ENCODE measurements around the gene ARHGAP22. TPM values are rescaled to one million over a fixed set of nuclear protein-coding genes. Genes with fewer than 3 reads are reported as not detected.

ARHGAP22 gene
- total RNA-seq, 1 donor from 2014 or later = 1.0 TPM

GRCh38 chr10:48502791-48503190, 102.1 kb downstream of the ARHGAP22 start:
- H3K9ac ChIP-seq (ENCODE audit: low read depth in 1 of 3, low read length in 3 of 3) = no peak overlapping the region

GRCh38 chr10:48501787-48502771, 102.8 kb downstream of the ARHGAP22 start:
- Histone ChIP-seq H3K9me3 (ENCODE audit: control insufficient read depth in 3 of 3, low read length in 3 of 3) (no peaks in the 10 kb centered on the region), H3K36me3 (ENCODE audit: control insufficient read depth in 3 of 3, insufficient read depth in 3 of 3, low read length in 3 of 3) (no peaks in the 10 kb centered on the region), H3K27ac (ENCODE audit: low read depth, low read length) (no peak overlapping the region), H3K27me3 (ENCODE audit: control insufficient read depth in 3 of 3, insufficient read depth in 3 of 3, low read length in 3 of 3) (no peaks in the 10 kb centered on the region), H3K9ac (ENCODE audit: low read depth in 1 of 3, low read length in 3 of 3) (no peak overlapping the region), H3K4me3 (ENCODE audit: low read length in 3 of 3) (no peak overlapping the region), H3K4me1 (ENCODE audit: control insufficient read depth in 3 of 3, insufficient read depth in 3 of 3, low read length in 3 of 3) (peaks cover 0 to 11% (median 0%) of the 10 kb centered on the region in 3 donors)

More at GRCh38 chr10:48502791-48503190, 102.1 kb downstream of the ARHGAP22 start:
- H3K4me3 ChIP-seq (ENCODE audit: low read length in 3 of 3) = no peak overlapping the region
- no peaks in the 10 kb centered on the region for H3K9me3 ChIP-seq (ENCODE audit: control insufficient read depth in 3 of 3, low read length in 3 of 3)
- H3K27me3 ChIP-seq (ENCODE audit: control insufficient read depth in 3 of 3, insufficient read depth in 3 of 3, low read length in 3 of 3) = no peaks in the 10 kb centered on the region
- H3K4me1 ChIP-seq (ENCODE audit: control insufficient read depth in 3 of 3, insufficient read depth in 3 of 3, low read length in 3 of 3) = peaks cover 0 to 4% (median 0%) of the 10 kb centered on the region in 3 donors
- H3K36me3 ChIP-seq (ENCODE audit: control insufficient read depth in 3 of 3, insufficient read depth in 3 of 3, low read length in 3 of 3) = no peaks in the 10 kb centered on the region
- no peak overlapping the region for H3K27ac ChIP-seq (ENCODE audit: low read depth, low read length)

- Histone ChIP-seq H3K36me3 (ENCODE audit: control insufficient read depth in 3 of 3, insufficient read depth in 3 of 3, low read length in 3 of 3) (no peaks in the 10 kb centered on the region), H3K9ac (ENCODE audit: low read depth in 1 of 3, low read length in 3 of 3) (no peak overlapping the region)
Observed at GRCh38 chr10:48501226-48501625, 103.6 kb downstream of the ARHGAP22 start.

GRCh38 chr10:48500771-48501170, 104.1 kb downstream of the ARHGAP22 start:
- peaks cover 0 to 12% (median 0%) of the 10 kb centered on the region in 3 donors for H3K4me1 ChIP-seq (ENCODE audit: control insufficient read depth in 3 of 3, insufficient read depth in 3 of 3, low read length in 3 of 3)
- H3K36me3 ChIP-seq (ENCODE audit: control insufficient read depth in 3 of 3, insufficient read depth in 3 of 3, low read length in 3 of 3) = no peaks in the 10 kb centered on the region
- no peak overlapping the region for H3K9ac ChIP-seq (ENCODE audit: low read depth in 1 of 3, low read length in 3 of 3)
- H3K27me3 ChIP-seq (ENCODE audit: control insufficient read depth in 3 of 3, insufficient read depth in 3 of 3, low read length in 3 of 3) = peaks cover 0 to 4% (median 0%) of the 10 kb centered on the region in 3 donors
- H3K4me3 ChIP-seq (ENCODE audit: low read length in 3 of 3) = no peak overlapping the region
- no peaks in the 10 kb centered on the region for H3K9me3 ChIP-seq (ENCODE audit: control insufficient read depth in 3 of 3, low read length in 3 of 3)
- no peak overlapping the region for H3K27ac ChIP-seq (ENCODE audit: low read depth, low read length)

More at GRCh38 chr10:48501226-48501625, 103.6 kb downstream of the ARHGAP22 start:
- H3K4me3 ChIP-seq (ENCODE audit: low read length in 3 of 3) = no peak overlapping the region
- no peaks in the 10 kb centered on the region for H3K9me3 ChIP-seq (ENCODE audit: control insufficient read depth in 3 of 3, low read length in 3 of 3)
- H3K27me3 ChIP-seq (ENCODE audit: control insufficient read depth in 3 of 3, insufficient read depth in 3 of 3, low read length in 3 of 3) = peaks cover 0 to under 1% (median 0%) of the 10 kb centered on the region in 3 donors
- H3K4me1 ChIP-seq (ENCODE audit: control insufficient read depth in 3 of 3, insufficient read depth in 3 of 3, low read length in 3 of 3) = peaks cover 0 to 12% (median 0%) of the 10 kb centered on the region in 3 donors
- no peak overlapping the region for H3K27ac ChIP-seq (ENCODE audit: low read depth, low read length)

GRCh38 chr10:48498940-48499510, 105.8 kb downstream of the ARHGAP22 start:
- H3K27me3 ChIP-seq (ENCODE audit: control insufficient read depth in 3 of 3, insufficient read depth in 3 of 3, low read length in 3 of 3) = peaks cover 0 to 10% (median 0%) of the 10 kb centered on the region in 3 donors
- H3K36me3 ChIP-seq (ENCODE audit: control insufficient read depth in 3 of 3, insufficient read depth in 3 of 3, low read length in 3 of 3) = no peaks in the 10 kb centered on the region
- peaks cover 0 to 12% (median 0%) of the 10 kb centered on the region in 3 donors for H3K4me1 ChIP-seq (ENCODE audit: control insufficient read depth in 3 of 3, insufficient read depth in 3 of 3, low read length in 3 of 3)
- no peak overlapping the region for H3K9ac ChIP-seq (ENCODE audit: low read depth in 1 of 3, low read length in 3 of 3)
- H3K4me3 ChIP-seq (ENCODE audit: low read length in 3 of 3) = no peak overlapping the region
- H3K9me3 ChIP-seq (ENCODE audit: control insufficient read depth in 3 of 3, low read length in 3 of 3) = no peaks in the 10 kb centered on the region
- H3K27ac ChIP-seq (ENCODE audit: low read depth, low read length) = no peak overlapping the region

GRCh38 chr10:48497780-48498770, 106.8 kb downstream of the ARHGAP22 start:
- Histone ChIP-seq H3K27ac (ENCODE audit: low read depth, low read length) (no peak overlapping the region), H3K4me3 (ENCODE audit: low read length in 3 of 3) (no peak overlapping the region), H3K9ac (ENCODE audit: low read depth in 1 of 3, low read length in 3 of 3) (no peak overlapping the region), H3K36me3 (ENCODE audit: control insufficient read depth in 3 of 3, insufficient read depth in 3 of 3, low read length in 3 of 3) (no peaks in the 10 kb centered on the region), H3K9me3 (ENCODE audit: control insufficient read depth in 3 of 3, low read length in 3 of 3) (no peaks in the 10 kb centered on the region), H3K4me1 (ENCODE audit: control insufficient read depth in 3 of 3, insufficient read depth in 3 of 3, low read length in 3 of 3) (peaks cover 0 to 9% (median 0%) of the 10 kb centered on the region in 3 donors), H3K27me3 (ENCODE audit: control insufficient read depth in 3 of 3, insufficient read depth in 3 of 3, low read length in 3 of 3) (peaks cover 0 to 11% (median 0%) of the 10 kb centered on the region in 3 donors)

GRCh38 chr10:48496831-48497779, 107.8 kb downstream of the ARHGAP22 start:
- Histone ChIP-seq H3K27me3 (ENCODE audit: control insufficient read depth in 3 of 3, insufficient read depth in 3 of 3, low read length in 3 of 3) (peaks cover 0 to 11% (median 0%) of the 10 kb centered on the region in 3 donors), H3K4me1 (ENCODE audit: control insufficient read depth in 3 of 3, insufficient read depth in 3 of 3, low read length in 3 of 3) (peaks cover 0 to 9% (median 0%) of the 10 kb centered on the region in 3 donors), H3K27ac (ENCODE audit: low read depth, low read length) (no peak overlapping the region), H3K4me3 (ENCODE audit: low read length in 3 of 3) (no peak overlapping the region), H3K9me3 (ENCODE audit: control insufficient read depth in 3 of 3, low read length in 3 of 3) (no peaks in the 10 kb centered on the region), H3K36me3 (ENCODE audit: control insufficient read depth in 3 of 3, insufficient read depth in 3 of 3, low read length in 3 of 3) (no peaks in the 10 kb centered on the region), H3K9ac (ENCODE audit: low read depth in 1 of 3, low read length in 3 of 3) (no peak overlapping the region)

GRCh38 chr10:48496105-48496830, 108.6 kb downstream of the ARHGAP22 start:
- no peaks in the 10 kb centered on the region for H3K9me3 ChIP-seq (ENCODE audit: control insufficient read depth in 3 of 3, low read length in 3 of 3)
- peaks cover 0 to 11% (median 0%) of the 10 kb centered on the region in 3 donors for H3K27me3 ChIP-seq (ENCODE audit: control insufficient read depth in 3 of 3, insufficient read depth in 3 of 3, low read length in 3 of 3)
- no peak overlapping the region for H3K27ac ChIP-seq (ENCODE audit: low read depth, low read length)
- peaks cover 0 to 9% (median 0%) of the 10 kb centered on the region in 3 donors for H3K4me1 ChIP-seq (ENCODE audit: control insufficient read depth in 3 of 3, insufficient read depth in 3 of 3, low read length in 3 of 3)
- H3K36me3 ChIP-seq (ENCODE audit: control insufficient read depth in 3 of 3, insufficient read depth in 3 of 3, low read length in 3 of 3) = no peaks in the 10 kb centered on the region
- H3K9ac ChIP-seq (ENCODE audit: low read depth in 1 of 3, low read length in 3 of 3) = no peak overlapping the region
- H3K4me3 ChIP-seq (ENCODE audit: low read length in 3 of 3) = no peak overlapping the region
